ENCODE results near the gene LRMDA.

LRMDA gene

GRCh38 chr10:76302481-76302880, 871.1 kb downstream of the LRMDA start:
- H3K4me1 ChIP-seq (ENCODE audit: insufficient read depth, low read length, poor library complexity, severe bottlenecking), result no peaks in the 10 kb centered on the region
- TF ChIP-seq, protein P1, sequence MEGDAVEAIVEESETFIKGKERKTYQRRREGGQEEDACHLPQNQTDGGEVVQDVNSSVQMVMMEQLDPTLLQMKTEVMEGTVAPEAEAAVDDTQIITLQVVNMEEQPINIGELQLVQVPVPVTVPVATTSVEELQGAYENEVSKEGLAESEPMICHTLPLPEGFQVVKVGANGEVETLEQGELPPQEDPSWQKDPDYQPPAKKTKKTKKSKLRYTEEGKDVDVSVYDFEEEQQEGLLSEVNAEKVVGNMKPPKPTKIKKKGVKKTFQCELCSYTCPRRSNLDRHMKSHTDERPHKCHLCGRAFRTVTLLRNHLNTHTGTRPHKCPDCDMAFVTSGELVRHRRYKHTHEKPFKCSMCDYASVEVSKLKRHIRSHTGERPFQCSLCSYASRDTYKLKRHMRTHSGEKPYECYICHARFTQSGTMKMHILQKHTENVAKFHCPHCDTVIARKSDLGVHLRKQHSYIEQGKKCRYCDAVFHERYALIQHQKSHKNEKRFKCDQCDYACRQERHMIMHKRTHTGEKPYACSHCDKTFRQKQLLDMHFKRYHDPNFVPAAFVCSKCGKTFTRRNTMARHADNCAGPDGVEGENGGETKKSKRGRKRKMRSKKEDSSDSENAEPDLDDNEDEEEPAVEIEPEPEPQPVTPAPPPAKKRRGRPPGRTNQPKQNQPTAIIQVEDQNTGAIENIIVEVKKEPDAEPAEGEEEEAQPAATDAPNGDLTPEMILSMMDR (conservative IDR thresholded peaks at IDR 0.05; ENCODE audit: low read length), result no peak
- no peak for TF ChIP-seq EZH2phosphoT487 (IDR thresholded peaks at IDR 0.05; ENCODE audit: borderline replicate concordance)

GRCh38 chr10:76302961-76303630, 871.7 kb downstream of the LRMDA start:
- no peaks in the 10 kb centered on the region for H3K4me1 ChIP-seq (ENCODE audit: insufficient read depth, low read length, poor library complexity, severe bottlenecking)
- no peaks in the 10 kb centered on the region for H3K36me3 ChIP-seq (ENCODE audit: insufficient read depth, low read length)
- H3K4me3 ChIP-seq (ENCODE audit: low read length, poor library complexity, severe bottlenecking), result no peak overlapping the region
- H3K9me2 ChIP-seq (replicated peaks; ENCODE audit: low read depth, low read length), result no peaks in the 10 kb centered on the region
- H3F3A ChIP-seq (ENCODE audit: low read depth), result no peaks in the 10 kb centered on the region
- no peaks in the 10 kb centered on the region for H4K20me1 ChIP-seq (ENCODE audit: insufficient read depth, low read length, poor library complexity, severe bottlenecking)
- H3K4me2 ChIP-seq (ENCODE audit: low read depth, low read length, poor library complexity, severe bottlenecking), result no peak overlapping the region
- TF ChIP-seq EZH2phosphoT487 (IDR thresholded peaks at IDR 0.05; ENCODE audit: borderline replicate concordance), result no peak
- TF ChIP-seq, protein P1 (conservative IDR thresholded peaks at IDR 0.05; ENCODE audit: low read length), result no peak
- H3K9me3 ChIP-seq (ENCODE audit: insufficient read depth, low read depth, low read length), result no peaks in the 10 kb centered on the region
- H3K27me3 ChIP-seq (ENCODE audit: insufficient read depth, low read length, poor library complexity, severe bottlenecking), result no peaks in the 10 kb centered on the region
- H2AFZ ChIP-seq (ENCODE audit: low read length), result peak overlapping the region; percentile 39
- no peaks in the 10 kb centered on the region for H3K79me2 ChIP-seq (ENCODE audit: insufficient read depth, low read length)
- H3K9ac ChIP-seq (ENCODE audit: low read depth, low read length, poor library complexity, severe bottlenecking), result no peak overlapping the region

More at GRCh38 chr10:76302481-76302880, 871.1 kb downstream of the LRMDA start:
- Histone ChIP-seq H2AFZ (ENCODE audit: low read length) (no peak overlapping the region), H3K9me2 (replicated peaks; ENCODE audit: low read depth, low read length) (no peaks in the 10 kb centered on the region), H3K9ac (ENCODE audit: low read depth, low read length, poor library complexity, severe bottlenecking) (no peak overlapping the region), H3K4me3 (ENCODE audit: low read length, poor library complexity, severe bottlenecking) (no peak overlapping the region), H3K36me3 (ENCODE audit: insufficient read depth, low read length) (no peaks in the 10 kb centered on the region), H3K27me3 (ENCODE audit: insufficient read depth, low read length, poor library complexity, severe bottlenecking) (no peaks in the 10 kb centered on the region), H3K9me3 (ENCODE audit: insufficient read depth, low read depth, low read length) (no peaks in the 10 kb centered on the region), H3K4me2 (ENCODE audit: low read depth, low read length, poor library complexity, severe bottlenecking) (no peak overlapping the region), H4K20me1 (ENCODE audit: insufficient read depth, low read length, poor library complexity, severe bottlenecking) (no peaks in the 10 kb centered on the region), H3K79me2 (ENCODE audit: insufficient read depth, low read length) (no peaks in the 10 kb centered on the region), H3F3A (ENCODE audit: low read depth) (no peaks in the 10 kb centered on the region)

GRCh38 chr10:76303682-76304316, 872.4 kb downstream of the LRMDA start:
- no peak overlapping the region for H3K9ac ChIP-seq (ENCODE audit: low read depth, low read length, poor library complexity, severe bottlenecking)
- no peaks in the 10 kb centered on the region for H3K79me2 ChIP-seq (ENCODE audit: insufficient read depth, low read length)
- H3K27me3 ChIP-seq (ENCODE audit: insufficient read depth, low read length, poor library complexity, severe bottlenecking), result no peaks in the 10 kb centered on the region
- no peaks in the 10 kb centered on the region for H3K4me1 ChIP-seq (ENCODE audit: insufficient read depth, low read length, poor library complexity, severe bottlenecking)
- no peaks in the 10 kb centered on the region for H3K36me3 ChIP-seq (ENCODE audit: insufficient read depth, low read length)
- no peak overlapping the region for H3K4me3 ChIP-seq (ENCODE audit: low read length, poor library complexity, severe bottlenecking)
- no peak for TF ChIP-seq EZH2phosphoT487 (IDR thresholded peaks at IDR 0.05; ENCODE audit: borderline replicate concordance)
- TF ChIP-seq, protein P1 (conservative IDR thresholded peaks at IDR 0.05; ENCODE audit: low read length), result peak; percentile 78
- no peaks in the 10 kb centered on the region for H4K20me1 ChIP-seq (ENCODE audit: insufficient read depth, low read length, poor library complexity, severe bottlenecking)
- no peaks in the 10 kb centered on the region for H3K9me3 ChIP-seq (ENCODE audit: insufficient read depth, low read depth, low read length)
- no peak overlapping the region for H3K4me2 ChIP-seq (ENCODE audit: low read depth, low read length, poor library complexity, severe bottlenecking)
- H3F3A ChIP-seq (ENCODE audit: low read depth), result no peaks in the 10 kb centered on the region
- peak overlapping the region; percentile 39 for H2AFZ ChIP-seq (ENCODE audit: low read length)
- no peaks in the 10 kb centered on the region for H3K9me2 ChIP-seq (replicated peaks; ENCODE audit: low read depth, low read length)

Measured in Loucy (cell line).